Fibroblast of skin of abdomen (primary cell): ENCODE measurements around the gene CPA4. TPM values are rescaled to one million over a fixed set of nuclear protein-coding genes. Genes with fewer than 3 reads are reported as not detected.
"Not testable (repeated sequence)": the region's sequence is repeated elsewhere in the genome, so short reads cannot be mapped to it uniquely, and the experiment has no call there.

ENCODE experiments used
- DNase-seq: peaks from one replicate; pipeline ENCODE4 v3.0.0-alpha.2; 2013
- polyA plus RNA-seq, 2 experiments: library from polyadenylated mRNA; unstranded; fragments of 120-200 nt; gene quantifications; one replicate each; pipeline ENCODE4 v1.2.1, GENCODE V29; 2013; ENCODE audit not compliant: insufficient read length in 2 of 2

Gene CPA4, protein sequence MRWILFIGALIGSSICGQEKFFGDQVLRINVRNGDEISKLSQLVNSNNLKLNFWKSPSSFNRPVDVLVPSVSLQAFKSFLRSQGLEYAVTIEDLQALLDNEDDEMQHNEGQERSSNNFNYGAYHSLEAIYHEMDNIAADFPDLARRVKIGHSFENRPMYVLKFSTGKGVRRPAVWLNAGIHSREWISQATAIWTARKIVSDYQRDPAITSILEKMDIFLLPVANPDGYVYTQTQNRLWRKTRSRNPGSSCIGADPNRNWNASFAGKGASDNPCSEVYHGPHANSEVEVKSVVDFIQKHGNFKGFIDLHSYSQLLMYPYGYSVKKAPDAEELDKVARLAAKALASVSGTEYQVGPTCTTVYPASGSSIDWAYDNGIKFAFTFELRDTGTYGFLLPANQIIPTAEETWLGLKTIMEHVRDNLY
- polyA plus RNA-seq (2013, experiment 1 of 2; ENCODE audit: insufficient read length) = 55.6 TPM
- polyA plus RNA-seq (2013, experiment 2 of 2; ENCODE audit: insufficient read length) = 51.3 TPM

DNA sequence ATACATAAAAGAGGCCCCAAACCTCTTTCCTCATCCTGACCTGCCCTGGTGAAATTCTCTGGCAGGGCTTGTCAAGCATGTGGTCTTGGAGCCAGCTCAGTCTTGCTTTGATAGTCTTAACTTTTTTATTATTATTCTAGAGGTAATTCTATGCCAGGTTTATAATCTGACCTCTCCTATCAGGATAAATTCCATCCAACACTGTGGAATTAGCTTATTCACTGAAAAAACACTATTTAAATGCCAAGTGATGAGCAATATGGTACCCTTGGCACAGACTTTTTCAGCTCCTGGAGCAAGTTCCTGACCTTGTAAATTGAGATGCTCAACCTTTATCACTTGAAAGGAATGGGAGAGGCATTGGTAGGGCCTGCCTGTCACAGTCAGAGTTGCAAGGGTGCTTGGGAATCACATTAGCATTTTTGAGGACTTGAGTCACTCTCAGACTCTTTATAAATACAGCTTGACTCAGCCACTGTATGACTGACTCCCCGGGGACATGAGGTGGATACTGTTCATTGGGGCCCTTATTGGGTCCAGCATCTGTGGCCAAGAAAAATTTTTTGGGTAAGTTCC is at the start of gene CPA4:
Gene CPA4, plus strand, starts transcription at position 480 of the 576 bp plus-strand sequence. Its CDS starts 20 bp downstream, at position 500.
- DNase-seq = peak; percentile 98

DNA sequence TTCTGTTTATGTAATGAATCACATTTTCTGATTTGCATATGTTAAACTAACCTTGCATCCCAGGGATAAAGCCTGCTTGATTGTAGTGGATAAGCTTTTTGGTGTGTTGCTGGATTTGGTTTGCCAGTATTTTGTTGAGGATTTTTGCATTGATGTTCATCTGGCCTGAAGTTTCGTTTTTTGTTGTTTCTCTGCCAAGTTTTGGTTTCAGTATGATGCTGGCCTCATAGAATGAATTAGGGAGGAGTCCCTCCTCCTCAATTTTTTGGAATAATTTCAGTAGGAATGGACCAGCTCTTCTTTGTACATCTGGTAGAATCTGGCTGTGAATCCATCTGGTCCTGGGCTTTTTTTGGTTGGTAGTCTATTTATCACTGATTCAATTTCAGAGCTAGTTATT is 49.5 kb upstream of the CPA4 start:
- peak; percentile 27 for DNase-seq

DNA sequence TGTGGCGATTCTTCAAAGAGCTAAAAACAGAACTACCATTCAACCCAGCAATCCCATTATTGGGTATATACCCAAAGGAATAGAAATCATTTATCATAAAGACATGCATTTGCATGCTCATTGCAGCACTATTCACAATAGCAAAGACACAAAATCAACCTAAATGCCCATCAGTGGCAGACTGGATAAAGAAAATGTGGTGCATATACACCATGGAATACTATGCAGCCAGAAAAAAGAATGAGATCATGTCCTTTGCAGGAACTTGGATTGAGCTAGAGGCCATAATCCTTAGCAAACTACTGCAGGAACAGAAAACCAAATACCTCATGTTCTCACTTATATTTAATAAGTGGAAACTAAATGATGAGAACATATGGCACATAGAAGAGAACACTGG is 46.5 kb upstream of the CPA4 start:
- not testable (repeated sequence) for DNase-seq

DNA sequence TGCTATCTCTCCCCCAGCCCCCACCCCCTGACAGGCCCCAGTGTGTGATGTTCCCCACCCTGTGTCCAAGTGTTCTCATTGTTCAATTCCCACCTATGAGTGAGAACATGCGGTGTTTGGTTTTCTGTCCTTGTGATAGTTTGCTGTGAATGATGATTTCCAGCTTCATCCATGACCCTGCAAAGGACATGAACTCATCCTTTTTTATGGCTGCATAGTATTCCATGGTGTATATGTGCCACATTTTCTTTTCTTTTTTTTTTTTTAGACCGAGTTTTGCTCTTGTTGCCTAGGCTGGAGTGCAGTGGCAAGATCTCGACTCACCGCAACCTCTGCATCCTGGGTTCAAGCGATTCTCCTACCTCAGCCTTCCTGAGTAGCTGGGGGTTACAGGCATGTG is 44.1 kb upstream of the CPA4 start:
- DNase-seq = not testable (repeated sequence)

DNA sequence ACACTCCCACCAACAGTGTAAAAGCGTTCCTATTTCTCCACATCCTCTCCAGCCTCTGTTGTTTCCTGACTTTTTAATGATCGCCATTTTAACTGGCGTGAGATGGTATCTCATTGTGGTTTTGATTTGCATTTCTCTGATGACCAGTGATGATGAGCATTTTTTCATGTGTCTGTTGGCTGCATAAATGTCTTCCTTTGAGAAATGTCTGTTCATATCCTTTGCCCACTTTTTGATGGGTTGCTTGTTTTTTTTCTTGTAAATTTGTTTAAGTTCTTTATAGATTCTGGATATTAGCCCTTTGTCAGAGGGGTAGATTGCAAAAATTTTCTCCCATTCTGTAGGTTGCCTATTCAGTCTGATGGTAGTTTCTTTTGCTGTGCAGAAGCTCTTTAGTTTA is 43.3 kb upstream of the CPA4 start:
- not testable (repeated sequence) for DNase-seq

DNA sequence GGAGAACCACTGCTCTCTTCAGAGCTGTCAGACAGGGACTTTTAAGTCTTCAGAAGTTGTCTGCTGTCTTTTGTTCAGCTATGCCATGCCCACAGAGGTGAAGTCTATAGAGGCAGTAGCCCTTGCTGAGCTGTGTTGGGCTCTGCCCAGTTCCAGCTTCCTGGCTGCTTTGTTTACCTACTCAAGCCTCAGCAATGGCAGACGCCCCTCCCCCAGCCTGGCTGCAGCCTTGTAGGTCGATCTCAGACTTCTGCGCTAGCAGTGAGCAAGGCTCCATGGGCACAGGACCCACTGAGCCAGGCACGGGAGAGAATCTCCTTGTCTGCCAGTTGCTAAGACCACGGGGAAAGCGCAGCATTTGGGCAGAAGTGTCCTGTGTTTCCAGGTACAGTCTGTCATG is 38.4 kb upstream of the CPA4 start:
- no peak for DNase-seq

DNA sequence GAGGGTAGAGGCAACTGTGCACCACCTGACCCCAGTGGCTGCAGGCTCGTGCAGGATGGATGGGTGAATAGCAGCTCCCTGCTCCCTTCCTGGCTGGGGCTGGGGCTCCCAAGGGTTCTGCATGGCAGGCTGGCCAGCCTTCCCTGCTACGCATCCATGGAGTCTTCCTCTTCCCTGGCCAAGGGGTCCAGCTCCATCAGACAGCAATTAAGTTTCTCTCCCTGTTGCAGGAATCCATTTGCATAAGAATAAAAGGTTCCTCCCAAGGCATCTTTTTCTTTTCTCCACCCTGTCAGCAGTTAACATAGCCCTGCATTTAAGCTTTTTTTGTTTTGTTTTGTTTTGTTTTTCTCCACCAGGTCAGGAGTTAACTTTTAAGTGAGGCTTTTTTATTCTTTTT is 36.3 kb upstream of the CPA4 start:
- DNase-seq = no peak

DNA sequence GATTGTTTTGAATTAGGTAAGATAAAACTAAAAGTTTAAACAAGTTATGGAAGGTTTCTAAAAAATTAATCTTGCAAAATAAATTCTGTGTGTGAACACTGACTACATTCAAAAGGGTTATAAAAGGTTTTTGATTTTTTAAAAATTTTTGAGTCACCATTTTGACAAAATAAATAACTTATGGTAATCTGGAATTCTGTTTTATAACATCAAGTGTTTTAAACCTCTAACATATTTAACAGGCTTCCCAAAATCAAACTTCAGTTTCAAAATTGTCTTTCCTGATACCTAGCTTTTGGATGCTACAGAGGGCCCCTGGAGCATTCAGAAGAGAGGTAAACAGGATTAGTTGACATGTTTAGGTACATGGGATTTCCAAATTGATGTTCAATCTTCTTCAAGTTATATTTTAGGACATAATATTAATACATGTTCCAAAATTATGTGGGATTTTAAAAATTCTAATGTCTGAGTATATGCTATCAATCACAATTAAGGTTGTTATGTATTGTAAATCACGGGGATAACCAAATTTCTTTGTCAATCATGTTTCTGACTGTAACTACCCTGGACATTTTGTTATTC is 34.4 kb upstream of the CPA4 start:
- DNase-seq = no peak

DNA sequence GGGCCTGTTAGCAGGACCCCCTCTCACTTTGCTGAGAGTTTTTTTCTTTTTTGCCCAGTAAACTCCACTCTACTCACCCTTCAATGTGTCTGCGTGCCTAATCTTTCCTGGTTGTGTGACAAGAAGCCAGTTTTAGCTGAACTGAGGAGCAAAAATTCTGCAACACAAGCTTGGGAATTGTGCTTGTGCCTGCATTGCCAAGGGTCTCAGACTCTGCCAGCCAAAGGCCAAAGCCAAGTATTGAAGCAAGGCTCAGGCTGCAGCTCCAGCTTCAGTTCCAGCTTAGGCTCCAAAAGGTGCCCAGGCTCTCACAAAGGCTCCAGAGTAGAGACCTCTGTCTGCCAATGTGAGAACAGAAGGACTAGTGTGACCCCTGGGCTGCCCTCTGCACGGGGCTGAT is 30.5 kb upstream of the CPA4 start:
- DNase-seq = no peak

DNA sequence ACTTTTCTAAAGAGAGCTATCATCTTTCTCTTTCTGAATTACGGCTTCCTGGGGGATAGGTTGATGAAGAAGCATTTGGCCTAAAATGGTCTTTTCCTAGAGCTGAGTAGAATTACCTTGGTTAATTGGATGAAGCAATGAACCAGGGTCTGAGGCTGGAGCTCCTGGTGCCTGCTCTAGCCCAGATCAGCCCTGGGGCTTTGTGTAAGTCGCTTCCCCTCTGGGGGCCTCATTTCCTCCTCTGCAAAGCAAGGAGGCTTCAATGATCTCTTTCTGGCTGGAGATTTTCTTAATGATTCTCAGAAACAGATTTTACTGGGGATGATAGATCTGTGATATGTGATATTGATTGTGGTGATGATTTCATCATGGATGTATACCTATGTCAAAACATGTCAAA is 29.8 kb upstream of the CPA4 start:
- DNase-seq = no peak

DNA sequence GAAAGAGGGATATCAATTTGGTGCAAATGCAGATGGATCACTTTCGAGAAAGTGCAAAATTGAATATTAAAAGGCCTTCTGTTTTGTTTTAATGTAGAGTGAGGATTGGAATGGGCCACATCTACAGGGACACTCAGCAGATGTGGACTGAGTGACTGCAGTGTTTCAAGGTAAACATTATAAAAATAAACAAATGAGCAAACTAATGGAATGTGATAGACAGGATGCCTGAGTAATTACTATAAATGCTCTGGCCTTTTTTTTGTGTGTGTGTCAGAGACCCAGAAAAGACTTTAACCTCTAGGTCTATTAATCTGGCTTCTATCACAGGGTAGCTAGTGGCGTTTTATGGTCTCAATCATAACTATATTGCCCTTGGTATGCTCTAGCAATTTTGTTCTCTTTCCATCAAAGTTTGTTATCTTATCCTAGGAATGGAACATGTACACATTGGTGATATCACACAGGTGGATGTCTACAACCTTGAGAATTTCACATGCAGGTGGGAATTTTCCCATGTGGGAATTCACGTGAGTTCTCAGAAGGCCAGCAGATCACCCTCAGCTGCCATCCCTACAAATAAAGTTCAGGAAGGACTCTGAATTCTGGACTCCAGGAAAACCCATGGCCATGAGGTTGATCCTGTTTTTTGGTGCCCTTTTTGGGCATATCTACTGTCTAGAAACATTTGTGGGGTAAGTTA is 26.6 kb upstream of the CPA4 start, which contains the start of gene CPA2:
Gene CPA2, plus strand, starts transcription at position 606 of the 703 bp plus-strand sequence. Its CDS starts 19 bp downstream, at position 625.
- no peak for DNase-seq

DNA sequence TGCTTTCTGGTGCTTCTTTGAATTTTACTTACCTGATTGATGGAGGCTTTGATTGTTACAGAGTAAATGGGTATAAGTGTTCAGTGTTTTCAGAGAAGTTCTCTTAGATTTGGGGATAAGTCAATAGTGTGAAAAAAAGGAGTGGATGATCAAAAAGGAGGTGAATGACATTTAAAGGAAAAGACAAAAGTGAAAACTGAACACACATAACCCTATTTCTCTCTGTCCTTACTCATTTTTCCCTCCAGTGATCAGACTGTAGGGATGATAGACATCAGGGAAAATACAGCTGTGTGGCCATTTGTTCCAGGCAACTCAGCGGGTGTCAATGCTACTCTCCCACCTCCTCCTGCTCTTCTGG is 26.0 kb upstream of the CPA4 start:
- no peak for DNase-seq

DNA sequence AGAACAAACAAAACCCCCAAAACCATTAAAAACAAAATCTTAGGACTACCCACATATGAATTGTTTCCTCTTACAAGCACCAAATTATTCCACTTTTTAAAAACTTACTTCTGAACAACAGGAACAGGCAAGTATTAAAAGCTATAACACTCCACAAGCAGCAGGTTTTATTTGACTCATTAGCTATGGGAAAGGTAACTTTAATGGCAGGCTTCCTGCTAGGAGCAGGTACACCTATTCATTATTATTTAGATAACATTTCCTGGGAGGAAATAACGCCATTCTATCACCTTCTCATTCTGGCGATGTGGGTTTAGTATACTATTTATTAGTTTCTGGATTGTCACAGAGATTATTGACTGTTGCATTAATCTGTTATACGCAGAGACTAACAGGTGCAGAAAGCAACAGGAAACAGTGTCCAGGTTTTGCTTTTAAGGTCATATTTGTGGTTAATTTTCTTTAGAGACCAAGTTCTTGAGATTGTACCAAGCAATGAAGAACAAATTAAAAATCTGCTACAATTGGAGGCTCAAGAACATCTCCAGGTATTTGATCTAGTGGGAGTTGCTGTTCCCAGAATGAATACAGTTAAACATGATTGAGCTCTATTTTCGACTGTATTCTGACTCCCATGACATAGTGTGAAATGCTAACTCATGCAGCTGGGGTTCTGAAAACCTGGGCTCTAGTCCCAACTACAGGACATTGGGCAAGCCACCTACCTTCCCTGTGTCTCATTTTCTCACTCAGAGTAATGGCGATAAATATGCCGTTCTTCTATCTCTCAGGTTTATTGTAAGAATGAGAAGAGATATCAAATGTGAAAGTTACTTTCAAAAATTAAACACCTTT is 24.3 kb upstream of the CPA4 start:
- no peak for DNase-seq

DNA sequence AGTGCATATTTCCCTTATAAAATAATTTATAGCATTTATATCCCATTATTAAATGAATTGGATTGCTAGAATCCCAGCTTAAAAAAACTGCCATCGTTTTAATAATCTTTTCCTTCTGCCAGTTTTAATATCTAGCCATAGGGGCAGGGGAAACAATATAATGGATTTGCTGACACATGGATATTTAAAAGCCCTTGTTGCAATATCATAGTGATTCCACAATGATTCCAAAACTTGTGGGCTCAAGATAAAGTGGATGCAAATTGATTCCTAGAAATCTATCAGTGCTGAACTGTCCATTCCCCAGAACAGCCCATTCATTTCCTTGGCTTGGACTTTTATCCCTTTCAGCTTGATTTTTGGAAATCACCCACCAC is 23.7 kb upstream of the CPA4 start:
- DNase-seq = no peak

DNA sequence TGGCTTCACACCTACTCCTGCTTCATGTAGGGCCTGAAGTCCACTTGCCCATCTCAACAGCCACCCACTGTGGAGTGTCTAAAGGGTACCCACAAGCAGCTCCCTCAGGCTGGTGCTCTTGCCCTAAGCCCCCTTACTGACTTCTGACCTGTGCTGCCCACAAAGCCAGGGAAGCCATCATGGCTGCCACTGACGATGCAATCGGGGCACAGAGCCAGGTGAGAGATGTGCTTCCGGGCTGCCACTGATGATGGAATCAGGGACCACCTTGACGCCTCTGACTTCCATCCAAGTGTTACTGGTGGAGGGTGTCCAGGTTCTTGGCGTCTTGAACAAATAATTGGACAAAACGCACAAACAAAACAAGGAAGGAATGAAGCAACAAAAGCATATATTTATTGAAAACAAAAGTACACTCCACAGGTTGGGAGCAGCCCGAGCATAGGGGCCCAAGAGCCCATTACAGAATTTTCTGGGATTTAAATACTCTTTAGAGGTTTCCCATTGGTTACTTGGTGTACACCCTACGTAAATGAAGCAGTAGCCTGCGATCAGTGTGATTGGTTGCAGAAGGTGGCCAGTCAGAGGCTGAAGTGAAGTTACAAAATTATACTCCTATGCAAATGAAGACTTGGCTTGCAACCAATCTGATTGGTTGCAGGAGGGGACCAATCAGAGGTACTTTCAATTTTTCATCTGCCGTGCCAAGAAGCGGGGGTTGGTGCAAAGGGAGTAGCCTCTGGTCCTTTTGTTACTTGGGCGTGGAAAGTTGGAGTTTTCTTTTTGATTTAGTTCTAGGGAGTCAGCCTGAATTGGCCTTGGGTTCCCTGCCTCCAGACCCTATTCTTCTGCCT is 21.8 kb upstream of the CPA4 start:
- DNase-seq = no peak

DNA sequence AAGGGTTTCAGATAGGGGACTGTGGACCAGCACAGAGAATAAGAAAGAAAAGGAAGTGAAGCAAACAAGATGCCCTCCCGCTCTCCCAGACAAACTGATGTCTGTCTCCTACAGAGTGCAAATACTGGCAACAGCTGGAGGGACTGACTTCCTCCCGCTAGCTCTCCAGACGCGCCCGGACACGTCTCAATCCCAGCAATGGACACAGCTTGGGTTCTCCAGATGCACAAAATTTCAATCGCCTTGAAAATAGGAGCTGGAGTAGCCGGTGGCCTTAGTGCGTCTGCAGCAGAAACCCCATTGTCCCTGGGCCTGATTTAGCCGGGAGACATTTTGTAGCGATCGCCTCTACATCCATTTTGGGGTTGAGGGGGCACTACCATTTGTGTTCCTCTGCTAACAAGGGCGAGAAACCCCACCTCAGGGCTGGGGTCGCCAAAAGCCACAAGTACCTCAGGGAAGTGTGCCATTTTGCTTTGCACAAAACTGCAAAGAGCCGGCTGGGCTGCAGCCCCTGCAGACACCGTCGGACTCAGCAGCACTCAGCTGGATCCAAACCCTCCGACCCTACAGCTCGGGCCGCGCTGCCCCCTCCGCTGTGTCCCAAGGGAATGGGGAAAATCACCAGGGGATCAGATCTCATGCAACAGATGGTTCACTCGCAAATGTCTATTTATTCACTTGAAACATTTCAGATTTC is 20.4 kb upstream of the CPA4 start:
- peak; percentile 26 for DNase-seq

DNA sequence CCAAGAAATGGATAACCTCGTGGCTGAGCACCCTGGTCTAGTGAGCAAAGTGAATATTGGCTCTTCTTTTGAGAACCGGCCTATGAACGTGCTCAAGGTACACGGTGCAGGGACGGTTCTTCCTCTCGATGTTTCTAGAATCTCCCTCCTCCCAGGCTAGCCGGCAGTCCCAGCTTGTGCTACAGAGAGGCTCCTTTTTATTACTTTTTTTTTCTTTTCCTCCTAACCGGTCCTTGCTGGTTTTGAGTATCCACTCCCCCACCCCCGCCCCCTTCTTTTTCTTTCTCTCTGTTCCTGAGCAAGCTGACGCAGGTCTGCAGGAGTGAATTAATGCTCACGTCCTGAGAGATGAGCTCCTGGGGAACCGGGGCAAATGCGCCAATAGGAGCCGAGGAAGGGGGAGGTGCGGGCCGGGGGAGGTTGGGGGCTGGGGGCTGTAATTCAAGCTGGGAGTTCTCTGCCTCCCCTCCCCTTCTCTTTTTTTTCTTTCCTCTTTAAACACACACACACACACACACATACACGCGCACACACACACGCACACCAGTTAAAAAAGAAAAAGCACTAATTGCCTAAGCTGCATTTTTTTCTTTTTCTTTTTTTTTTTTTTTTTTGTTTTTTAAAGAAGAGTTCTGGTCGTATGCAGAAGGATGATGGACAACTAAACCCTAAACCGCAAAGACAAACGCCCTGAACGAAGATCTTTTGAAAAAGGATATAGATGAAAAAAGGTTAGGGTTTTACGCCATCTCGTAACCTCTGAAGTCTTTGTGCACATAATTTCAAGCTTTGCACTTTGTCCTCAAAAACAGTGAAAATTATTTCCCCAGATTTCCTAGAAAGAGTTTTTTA is 19.7 kb upstream of the CPA4 start:
- peak; percentile 85 for DNase-seq

DNA sequence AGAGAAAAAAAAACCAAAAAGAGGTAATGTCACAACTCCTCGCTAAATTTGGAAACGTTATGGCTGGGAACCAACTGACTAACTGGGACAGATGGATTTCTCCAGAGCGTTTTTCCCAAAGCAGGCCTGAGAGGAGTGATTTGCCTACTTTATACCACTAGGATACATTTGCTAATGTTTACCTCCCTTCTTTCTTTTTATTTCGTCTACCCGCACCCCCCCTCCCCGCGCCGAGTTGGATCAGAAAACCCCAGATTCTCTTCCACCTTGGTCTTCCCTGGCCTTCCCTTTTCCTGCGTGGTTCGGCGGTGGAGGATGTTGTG is 19.1 kb upstream of the CPA4 start:
- peak; percentile 82 for DNase-seq

DNA sequence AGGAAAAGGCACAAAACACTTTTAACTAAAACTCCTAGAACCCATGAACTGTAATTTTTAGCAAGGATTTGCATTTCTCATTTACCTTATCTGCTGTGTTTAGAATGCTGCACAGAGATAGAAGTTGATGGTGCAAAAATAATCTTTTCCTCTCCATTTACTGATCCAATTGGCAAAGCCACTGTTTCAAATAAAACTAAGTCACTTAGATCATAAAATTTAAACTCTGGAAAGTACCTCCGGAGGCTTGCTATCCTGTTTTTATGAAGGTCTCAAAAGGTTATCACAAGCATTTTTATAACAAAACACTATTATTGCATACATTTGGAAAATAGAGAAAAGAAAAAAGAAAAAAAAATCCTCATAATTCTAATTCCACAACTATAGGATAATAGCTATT is 18.7 kb upstream of the CPA4 start:
- DNase-seq = no peak
